ENCODE results near the gene TOMM22.

The TOMM22 gene

DNA sequence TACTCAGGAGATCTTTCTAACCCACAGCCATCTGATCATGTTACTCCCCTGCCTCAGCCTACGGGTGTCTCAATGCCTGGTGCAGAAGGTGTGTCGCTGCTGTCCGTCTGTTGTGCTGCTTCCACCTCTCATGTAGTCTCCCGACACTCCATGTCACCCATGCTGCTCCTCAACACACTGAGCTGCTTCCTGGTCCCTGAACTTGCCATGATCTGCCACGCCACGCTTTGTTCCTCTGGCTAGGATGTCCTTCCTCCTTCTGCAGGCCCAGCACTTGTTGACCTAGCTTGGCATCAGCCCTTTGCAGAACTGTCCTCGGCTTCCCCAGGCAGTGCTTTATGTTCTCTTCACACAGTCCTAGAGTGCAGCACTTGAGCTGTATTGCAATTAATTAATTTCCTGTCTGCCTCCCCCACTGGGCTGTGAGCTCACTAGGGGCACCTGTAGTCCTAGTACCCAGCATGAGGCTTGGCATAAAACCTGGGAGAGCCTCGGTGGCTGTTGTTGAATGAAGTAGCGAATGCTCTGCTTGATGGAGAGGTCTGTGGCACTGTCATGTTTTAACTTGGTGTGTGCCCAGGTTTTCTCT lies 33.5 kb downstream of the TOMM22 start:
- DNase-seq (ENCODE audit: low spot score): no peak

DNA sequence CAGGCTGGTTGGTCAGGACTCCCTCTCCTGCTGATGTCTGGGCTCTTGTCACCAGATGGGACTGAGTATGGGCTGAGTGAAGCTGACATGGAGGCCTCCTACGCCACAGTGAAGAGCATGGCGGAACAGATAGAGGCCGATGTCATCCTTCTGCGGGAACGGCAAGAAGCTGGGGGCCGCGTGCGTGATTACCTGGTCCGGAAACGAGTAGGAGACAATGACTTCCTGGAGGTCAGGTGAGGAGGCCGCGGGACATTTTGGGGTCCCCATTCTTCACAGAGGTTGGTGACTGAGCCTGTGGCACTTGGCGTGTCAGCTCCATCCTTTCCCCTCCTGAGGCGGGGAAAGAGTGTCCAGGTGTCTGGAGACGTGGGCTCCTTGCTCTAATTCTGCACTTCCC lies 34.1 kb downstream of the TOMM22 start:
- no peak for DNase-seq (ENCODE audit: low spot score)

DNA sequence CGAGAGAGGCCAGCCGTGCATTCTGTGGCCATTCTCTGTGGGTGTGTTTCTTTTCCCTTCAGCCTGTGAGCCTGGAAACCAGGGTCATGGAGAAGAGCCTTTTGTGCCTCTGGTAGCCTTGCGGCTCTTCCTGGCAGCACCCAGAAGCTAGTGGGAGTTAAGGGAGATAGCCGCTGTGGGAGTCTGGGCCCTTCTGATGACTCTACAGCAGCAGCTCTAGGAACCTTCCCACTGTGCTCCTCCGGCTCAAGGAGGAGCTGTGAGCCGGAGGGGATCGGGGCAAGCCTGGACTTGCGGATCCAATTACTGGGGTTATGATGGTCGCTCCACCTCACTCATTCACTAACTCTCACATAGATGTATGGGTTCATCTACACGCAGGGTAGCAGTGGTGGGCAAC lies 34.5 kb downstream of the TOMM22 start:
- no peak for DNase-seq (ENCODE audit: low spot score)

DNA sequence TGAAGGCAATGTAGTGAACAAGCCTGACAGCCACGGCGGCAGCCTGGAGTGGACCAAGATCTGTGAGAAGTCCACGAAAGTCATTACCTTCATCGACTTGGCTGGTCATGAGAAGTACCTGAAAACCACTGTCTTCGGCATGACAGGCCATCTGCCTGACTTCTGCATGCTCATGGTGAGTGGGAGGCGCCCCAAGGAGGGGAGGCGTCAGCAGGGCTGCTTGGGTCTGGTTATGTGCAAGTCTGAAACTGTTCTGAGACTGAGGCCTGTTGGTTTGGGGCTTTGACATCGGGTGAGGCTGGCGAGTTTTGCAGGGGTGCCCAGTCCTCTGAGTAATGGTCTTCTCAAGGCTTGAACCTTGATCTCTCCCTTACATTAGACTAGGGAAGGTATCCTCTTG lies 35.1 kb downstream of the TOMM22 start:
- no peak for DNase-seq (ENCODE audit: low spot score)

DNA sequence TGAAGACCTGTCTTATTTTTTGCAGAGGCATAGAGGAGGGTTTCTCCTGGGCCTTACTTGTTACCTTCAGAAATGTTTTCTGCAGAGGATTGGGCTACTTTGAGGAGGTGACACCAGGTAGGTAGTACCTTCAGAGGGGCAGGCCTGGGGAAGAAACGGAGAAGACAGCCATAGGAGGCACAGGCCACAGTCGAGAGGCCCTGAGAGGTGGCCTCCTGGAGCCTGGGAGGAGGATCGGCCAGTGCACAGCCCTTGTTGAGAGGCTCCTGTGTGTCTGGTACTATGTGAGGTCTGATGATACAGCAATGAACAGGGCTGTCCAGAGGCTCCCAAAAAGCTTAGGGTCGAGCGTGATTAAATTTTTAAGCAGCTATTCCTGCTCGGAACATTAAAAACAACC lies 35.5 kb downstream of the TOMM22 start:
- no peak for DNase-seq (ENCODE audit: low spot score)

DNA sequence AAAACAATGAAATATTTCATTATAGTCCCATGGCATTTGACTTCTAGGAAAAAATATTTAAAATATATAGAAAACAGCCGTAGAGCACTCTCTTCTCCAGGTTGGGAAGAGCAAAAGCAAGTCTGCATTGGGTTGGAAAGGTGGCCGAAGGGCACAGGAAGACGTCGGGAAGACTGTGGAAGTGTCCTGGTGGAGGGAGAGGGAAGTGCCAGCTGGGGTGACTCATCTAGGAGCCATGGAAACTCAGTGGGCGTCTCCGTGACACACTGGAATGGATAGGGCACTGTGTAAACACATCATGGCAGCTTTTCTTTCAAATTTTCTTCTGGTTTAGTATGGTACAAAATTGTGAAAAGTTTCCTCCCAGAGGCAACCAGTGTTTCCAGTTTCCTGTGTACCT lies 36.7 kb downstream of the TOMM22 start:
- DNase-seq (ENCODE audit: low spot score): no peak

DNA sequence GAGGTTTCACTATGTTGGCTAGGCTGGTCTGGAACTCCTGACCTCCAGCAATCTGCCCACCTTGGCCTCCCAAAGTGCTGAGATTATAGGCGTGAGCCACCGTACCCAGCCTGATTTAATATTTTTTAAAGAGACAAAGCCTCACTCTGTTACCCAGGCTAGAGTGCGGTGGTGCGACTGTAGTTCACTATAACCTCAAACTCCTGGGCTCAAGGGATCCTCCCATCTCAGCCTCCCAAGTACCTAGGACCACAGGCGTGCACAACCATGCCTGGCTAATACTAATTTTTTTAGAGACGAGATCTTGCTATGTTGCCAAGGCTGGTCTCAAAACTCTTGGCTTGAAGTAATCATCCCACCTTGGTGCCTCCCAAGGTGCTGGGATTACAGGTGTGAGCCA lies 37.4 kb downstream of the TOMM22 start:
- DNase-seq (ENCODE audit: low spot score): no peak

DNA sequence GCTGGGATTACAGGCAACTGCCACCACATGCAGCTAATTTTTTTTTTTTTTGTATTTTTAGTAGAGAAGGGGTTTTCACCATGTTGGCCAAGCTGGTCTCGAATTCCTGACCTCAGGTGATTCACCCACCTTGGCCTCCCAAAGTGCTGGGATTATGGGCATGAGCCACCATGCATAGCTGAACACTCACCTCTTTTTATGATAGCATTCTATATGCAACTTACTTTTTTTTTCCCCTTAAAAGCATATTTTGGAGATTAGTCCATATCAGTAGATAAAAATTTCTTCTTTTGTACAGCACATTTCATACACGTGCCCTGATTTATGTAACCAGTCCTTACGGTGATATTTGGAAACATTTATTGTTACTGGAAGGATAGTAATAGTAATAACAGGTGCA lies 38.6 kb downstream of the TOMM22 start:
- no peak for DNase-seq (ENCODE audit: low spot score)

DNA sequence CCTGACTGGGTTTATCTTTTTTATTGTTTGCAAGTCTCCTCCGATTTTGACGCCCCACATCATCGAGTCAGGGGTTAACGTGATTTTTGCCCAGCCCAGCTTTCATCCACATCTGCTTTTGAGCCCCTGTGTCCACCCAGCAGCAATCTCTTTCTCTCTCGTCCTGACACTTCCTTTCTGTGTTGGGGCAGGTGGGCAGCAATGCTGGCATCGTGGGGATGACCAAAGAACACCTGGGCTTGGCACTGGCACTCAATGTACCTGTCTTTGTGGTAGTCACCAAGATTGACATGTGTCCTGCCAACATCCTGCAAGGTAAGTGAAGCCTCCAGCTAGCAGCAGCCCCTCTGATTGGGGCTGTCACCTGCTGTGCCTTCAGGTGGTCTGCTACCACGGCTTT lies 39.8 kb downstream of the TOMM22 start:
- no peak for DNase-seq (ENCODE audit: low spot score)

DNA sequence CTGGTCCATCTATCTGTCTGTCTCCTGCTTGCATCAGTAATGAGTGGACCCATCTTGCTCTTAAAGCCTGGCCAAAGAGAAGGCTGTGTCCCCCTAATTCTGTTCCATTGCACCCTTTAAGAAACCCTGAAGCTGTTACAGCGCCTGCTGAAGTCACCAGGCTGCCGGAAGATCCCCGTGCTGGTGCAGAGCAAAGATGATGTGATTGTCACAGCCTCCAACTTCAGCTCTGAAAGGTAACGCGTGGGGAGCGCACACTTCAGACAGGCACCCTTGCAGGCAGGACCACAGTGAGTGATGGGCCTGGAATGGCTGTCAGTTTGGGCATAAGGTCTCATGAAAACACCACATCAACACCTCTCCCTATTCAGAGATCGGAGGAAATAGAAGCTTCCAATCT lies 42.4 kb downstream of the TOMM22 start:
- DNase-seq (ENCODE audit: low spot score): no peak

DNA sequence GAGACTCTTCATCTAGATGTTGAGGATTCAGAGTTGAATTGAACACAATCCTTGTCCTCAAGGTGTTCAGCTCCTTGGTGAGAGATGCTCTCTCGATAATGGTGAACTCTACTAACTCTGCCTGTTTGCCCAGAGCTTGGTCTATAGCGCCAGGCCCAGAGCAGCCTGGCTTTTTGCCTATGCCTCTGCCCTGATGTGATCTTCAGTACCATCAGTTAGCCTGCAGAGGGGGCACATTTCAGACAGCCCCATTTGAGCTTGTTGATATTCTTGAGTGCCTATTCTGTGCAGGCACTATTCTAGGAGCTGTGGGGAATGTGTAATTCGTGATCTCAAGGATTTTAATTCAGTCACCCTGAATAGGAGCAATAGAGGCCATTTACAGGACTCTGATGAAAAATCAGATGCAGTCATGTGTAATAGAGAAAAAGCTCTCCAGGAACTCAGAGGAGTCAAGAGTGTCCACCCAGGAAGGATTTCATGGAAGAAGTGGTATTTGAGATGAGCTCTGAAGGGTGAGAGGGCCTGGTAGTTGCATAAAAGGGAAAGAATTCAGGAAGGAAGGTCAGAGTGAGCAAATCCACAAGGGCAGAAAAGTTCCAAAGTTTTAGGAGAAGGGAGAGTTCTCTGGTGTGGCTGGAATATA lies 43.3 kb downstream of the TOMM22 start:
- DNase-seq (ENCODE audit: low spot score): peak; percentile 80

DNA sequence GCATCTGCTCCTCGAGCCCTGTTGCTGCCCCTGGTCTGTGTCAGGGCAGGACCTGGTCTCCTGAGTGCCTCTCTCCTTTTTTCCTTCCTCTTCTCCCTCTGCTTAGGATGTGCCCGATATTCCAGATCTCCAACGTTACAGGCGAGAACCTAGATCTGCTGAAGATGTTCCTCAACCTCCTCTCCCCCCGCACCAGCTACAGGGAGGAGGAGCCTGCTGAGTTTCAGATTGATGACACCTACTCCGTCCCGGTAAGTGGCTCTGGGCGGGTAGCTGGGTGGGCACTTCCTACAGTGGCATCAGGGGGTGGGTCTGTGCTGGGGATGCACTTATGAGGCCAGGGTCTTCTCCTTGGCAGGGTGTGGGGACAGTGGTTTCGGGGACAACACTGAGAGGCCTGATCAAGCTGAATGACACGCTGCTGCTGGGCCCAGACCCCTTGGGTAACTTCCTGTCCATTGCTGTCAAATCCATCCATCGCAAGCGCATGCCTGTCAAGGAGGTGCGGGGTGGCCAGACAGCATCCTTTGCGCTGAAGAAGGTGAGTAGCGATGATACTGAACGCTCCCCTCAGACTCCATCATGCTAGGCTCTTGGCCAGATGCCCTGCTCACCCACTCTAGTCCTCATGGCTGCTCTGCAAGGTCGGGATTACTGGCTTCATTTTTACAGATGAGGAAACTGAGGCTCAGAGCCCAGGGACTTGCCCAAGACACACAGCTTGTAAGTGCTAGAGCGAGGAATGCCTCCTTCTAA lies 44.3 kb downstream of the TOMM22 start:
- no peak for DNase-seq (ENCODE audit: low spot score)

DNA sequence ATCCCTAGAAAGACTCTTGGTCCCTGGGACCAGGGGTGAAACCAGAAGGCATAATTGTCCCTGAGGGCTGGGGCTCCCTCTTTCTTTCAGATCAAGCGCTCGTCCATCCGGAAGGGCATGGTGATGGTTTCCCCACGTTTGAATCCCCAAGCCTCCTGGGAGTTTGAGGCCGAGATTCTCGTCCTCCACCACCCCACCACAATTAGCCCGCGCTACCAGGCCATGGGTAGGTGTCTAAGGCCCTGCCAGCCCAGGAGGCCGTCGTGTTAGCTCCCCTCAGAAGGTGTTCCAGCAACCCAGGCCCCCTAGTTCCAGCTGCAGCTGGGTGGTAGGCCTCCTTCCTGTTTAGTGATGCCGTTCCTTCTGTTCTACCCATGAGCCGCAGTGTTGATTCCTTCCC lies 45.4 kb downstream of the TOMM22 start:
- no peak for DNase-seq (ENCODE audit: low spot score)

DNA sequence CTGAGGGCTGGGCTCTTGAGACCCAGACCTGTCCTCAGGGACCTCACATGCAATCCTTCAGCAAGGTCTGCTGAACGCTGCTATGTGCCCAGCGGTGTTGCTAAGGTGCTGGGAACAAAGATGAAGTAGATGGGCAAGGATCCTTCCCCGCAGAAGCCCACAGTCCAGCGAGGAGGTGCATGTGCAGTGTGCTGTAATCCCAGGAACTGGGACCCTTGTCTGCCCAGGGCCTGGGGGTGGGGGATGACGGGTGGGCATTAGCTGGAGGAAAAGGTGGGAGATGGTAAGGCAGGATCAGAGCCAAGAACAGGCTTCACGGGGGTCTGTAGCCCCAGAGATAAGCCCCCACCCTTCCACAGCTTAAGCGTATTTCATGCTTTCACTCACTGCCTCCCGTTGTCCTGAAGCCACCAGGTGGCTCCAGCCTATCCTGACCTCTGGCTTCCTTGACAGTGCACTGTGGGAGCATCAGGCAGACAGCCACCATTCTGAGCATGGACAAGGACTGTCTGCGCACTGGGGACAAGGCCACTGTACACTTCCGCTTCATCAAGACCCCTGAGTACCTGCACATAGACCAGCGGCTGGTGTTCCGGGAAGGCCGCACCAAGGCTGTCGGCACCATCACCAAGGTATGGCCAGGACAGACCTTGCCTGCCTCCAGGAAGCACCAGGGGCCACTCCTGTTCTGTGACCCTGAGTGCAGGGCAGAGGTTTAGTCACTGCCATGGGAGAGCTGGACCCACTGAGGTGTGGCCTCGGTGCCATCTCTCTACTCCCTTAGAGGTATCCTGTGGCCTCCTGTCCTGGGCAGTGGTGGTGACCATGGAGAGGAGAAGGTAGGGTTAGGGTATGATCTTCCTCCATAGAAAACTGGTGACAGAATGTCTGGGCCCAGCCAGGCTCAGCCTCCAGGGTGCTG lies 46.0 kb downstream of the TOMM22 start:
- DNase-seq (ENCODE audit: low spot score): no peak

DNA sequence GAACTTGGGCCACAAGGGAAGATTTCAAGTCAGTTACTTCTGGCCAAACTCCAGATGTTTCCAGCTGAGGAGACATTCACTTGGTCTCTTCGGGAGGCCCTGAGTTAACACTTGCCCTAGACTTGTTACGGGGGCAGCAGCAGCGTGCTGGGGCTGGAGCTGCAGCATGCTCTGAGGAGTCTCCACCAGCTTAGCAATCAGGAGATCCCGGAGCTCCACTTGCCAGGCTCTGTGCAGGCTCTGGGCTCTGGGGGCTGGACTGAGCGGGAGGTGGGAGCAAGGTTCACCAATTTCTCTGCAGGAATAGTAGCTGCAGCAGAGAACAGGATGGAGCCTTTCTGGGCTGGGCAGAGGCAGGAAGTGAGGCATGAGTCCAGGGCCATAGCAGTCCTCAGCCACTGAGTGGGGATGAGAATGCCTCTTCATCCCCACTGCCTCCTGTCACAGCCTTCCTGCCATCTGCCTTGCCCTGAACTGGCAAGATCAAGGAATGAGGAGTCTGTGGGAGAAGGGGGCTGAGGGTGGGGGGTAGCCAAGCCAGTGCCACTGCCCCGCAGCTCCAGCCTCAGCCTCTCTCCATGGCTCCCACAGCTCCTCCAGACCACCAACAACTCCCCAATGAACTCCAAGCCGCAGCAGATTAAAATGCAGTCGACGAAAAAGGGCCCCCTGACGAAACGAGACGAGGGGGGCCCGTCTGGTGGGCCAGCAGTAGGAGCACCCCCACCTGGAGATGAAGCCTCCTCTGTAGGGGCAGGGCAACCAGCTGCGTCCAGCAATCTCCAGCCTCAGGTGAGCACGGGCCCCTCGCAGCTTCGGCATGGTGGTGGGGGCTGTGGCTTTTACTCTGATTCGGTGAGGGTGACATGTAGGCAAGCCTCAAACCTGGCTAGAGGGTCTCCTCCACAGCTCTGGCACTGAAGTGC lies 47.4 kb downstream of the TOMM22 start:
- no peak for DNase-seq (ENCODE audit: low spot score)

DNA sequence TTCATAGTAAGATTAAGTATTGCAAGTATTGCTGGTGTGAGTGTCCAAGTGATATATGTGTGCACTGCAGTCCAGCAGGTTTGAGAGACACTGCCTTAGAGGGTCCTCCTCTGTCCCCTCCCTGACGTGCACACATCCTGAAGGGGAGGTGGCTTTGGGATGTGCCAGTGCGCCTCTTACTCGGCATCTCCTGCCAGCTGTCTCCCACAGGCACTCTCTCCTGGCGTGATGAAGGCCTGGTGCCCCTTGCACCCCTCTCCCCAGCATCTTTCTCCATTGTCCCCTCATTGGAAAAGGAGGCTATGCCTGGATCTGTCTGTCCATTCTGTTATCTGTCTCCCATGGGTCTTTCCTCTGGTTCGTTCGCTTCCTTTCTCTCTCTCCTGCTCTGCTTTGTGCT lies 48.2 kb downstream of the TOMM22 start:
- DNase-seq (ENCODE audit: low spot score): no peak

DNA sequence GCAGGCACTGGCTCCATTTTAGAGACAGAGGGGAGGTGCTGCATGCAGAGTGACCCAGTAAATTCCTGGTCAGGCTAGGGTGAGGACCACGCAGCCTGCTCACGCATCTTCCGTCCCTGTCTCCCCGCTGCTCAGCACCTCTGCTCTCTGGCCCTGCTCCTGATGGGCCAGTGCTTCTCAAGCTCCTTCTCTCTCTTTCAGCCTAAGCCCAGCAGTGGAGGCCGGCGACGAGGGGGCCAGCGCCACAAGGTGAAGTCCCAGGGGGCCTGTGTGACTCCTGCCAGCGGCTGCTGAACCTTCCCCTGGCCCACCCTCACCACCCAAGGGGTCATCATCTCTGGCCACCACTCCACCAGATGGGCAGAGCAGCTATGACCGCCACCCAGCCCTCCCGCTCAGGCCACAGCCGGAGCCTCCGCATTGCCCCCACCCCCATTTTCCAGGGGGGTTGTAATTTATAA lies 48.7 kb downstream of the TOMM22 start:
- no peak for DNase-seq (ENCODE audit: low spot score)

DNA sequence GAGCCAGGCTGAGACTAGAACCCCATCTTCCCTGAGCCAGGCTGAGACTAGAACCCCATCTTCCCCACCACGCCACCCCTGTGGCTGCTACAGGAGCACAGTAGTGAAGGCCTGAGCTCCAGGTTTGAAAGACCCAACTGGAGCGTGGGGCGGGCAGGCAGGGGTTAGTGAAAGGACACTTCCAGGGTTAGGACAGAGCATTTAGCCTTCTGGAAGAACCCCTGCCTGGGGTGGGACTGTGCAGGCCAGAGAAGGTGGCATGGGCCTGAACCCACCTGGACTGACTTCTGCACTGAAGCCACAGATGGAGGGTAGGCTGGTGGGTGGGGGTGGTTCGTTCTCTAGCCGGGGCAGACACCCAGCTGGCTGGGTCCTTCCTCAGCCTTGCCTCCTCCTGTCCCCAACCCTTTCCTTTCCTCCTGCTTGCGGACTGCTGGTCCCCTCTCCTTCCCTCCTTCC lies 50.0 kb downstream of the TOMM22 start:
- DNase-seq (ENCODE audit: low spot score): no peak

DNA sequence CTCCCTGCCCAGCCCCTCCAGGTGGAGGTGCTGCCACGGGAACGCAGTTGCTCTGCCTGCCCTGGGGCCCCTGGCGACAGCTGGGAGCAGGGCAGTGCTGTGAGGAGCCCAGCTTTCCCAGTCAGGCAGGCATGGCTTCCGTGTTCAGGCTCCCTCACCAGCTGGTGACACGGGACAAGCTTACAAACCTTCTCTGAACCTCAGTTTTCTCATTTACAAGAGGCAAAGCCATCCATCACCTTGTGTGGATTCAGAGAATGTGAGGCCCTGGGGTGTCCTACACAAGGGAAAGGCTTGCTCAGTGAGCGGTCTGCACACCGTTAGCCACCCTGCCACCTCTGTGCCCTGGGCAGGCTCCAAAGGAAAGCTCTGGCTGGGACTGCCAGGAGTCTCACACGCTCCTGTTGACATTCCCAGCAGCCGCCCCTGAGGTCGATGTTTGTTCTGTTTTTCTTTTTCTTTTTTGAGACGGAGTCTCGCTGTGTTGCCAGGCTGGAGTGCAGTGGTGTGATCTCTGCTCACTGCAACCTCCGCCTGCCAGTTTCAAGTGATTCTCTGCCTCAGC lies 50.6 kb downstream of the TOMM22 start:
- DNase-seq (ENCODE audit: low spot score): no peak

DNA sequence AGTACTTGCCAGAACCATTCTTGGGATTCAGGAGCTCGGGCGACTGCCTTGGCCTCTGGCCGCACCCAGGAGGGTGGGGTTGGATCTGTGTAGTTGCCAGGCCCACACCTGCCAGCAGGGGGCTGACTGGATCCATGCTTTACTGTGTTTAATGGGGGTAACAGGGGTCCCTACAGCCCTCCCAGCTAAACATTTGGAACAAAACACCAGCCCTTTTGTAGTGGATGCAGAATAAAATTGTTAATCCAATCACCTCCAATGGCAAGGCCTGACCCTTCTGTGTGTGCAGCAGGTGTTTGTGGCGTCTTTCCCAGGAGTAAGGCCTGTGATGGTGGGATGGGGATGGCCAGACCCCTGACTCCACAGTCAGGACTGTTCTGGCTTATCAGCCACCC lies 51.6 kb downstream of the TOMM22 start:
- peak; percentile 59 for DNase-seq (ENCODE audit: low spot score)

All from NAMALWA (cell line).